Measurements from ENCODE around the gene ARHGEF2.

Gene ARHGEF2

DNA sequence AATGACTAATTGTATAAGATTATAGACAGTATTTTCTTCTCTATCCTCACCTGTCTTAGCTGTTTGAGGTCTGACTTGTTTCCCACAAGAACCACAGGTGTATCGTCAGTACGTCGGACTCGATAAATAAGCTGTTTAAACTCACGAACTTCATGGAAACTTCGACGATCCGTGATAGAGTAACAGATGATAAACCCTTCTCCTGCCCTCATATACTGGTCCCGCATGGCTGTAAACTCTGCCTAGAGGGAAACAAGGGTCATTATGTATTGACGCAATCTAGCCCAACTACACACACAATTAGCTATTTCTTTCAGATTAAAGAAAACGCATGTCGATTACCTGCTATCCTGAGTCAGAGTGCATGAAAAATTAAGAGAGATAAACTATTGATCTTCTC is 74.1 kb downstream of the ARHGEF2 start:
- no peak for DNase-seq

DNA sequence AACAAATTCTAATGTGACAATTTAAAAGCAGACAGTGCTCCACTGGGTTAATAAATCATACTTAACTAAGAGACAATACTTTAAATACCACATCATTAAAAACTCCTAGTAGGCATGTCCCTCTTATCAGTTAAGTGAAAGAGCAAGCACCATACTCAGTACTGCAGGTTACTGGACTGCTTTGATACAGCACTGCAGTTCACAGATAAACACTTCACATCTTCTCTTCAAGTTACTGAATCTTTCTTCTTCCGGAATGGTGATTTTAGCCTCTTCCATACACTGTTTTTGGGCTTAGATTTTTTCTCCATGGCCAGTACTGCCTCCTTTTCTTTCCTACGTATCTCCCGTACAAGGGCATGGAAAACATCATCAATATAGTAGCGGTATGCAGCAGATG is 78.2 kb downstream of the ARHGEF2 start:
- DNase-seq = no peak

DNA sequence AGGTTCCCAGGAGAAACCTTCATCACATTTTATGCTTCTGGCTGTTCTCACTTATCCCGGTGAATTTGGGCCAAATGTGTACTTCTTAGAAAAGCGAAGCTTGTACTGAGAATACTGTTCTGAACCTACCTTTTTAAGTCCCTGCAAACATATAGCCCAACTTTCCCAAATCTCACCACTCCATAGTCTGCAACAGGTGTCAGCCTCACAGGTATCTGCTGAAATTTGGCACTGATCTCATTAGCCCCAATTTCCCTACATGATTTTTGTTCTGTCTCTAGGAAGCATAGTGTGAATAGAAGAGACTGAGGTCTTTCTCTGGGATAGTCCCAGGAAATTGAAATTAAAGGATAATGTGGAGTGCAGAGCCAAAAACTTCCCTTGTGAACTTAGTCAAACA is 78.7 kb downstream of the ARHGEF2 start:
- no peak for DNase-seq

DNA sequence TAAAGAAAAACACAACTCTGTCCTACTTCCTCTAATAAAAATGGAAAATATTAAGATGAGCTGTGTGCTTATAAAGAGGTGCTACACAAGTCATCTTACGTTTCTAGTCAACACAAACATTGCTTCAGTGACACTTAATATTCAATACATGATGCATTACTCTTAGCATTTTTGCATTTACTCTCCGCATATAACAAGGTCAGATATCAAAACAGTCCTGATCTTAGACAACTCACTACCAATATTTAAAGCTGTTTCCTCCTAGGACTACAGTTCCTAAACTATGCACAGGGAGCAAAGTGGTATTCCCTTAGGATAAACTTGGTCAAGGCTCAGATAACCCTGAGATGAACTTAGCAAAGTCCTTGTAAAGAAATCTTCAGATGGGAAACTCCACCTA is 79.5 kb downstream of the ARHGEF2 start:
- DNase-seq = no peak

DNA sequence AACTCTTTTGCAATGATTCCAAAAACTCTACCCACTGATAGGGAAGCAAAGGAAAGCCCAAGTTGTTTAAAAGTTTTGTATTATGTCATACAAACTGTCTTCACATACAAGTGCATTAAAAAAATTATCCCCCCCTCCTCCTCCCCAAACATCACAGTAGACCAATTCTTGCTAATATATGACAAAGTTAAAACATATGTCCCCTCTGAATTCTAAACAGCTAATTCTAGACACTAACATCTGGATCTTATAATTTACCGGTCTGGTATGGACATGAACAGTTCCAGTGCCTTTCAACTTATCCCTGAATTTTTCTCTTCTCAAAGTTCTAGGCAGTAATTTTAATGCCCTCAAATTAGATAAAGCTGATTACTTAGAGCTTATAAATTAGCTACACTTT is 80.6 kb downstream of the ARHGEF2 start:
- DNase-seq = no peak
